NOMO-1 (cell line): Measurements from ENCODE around the gene KIF26B.

Source experiments
- DNase-seq, 2 experiments: peaks; one replicate each; lab custom pipeline; 2025; ENCODE audit not compliant: unreplicated experiment in 2 of 2; lab: John Stamatoyannopoulos, UW

Gene KIF26B

DNA sequence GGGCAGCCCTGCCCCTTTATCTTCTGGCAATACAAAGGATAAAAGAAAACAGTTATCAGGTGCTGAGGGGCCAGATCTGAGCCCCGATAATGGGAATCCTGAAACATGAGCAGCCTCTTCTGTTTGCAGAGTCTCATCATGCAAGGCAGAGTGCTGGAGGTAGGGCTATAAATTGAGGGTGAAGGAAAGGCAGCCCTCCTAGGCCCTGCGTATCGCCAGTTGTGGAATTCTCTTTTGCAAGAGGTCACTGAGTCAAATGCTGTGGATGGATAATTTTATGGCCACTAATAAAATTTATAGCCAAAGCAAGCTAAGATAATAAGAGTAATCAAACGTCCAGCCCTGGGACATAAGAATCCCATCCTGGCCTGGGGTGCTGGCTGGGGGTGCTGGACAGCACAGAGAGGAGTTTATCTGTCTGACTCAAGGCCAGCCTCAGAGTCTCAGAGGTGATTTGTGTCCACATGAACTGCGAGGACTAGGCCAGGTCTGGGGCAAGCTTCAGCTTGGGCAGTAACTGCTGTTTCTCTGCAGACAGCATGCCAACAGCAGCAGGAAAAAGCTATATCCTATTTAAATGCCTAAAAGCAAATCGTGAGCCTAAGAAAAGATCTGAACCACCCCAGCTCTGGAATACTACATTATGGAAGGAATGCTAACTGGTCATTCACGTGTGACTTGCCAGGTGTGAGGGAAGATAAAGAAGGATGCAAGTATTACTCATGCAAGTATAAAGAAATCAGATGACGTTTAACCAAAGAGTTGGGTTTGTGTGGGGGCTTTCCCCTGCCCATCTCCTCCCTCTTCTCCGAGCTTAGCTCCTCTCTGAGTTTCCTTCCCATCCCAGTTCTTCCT is 254.8 kb downstream of the KIF26B start:
- no peak for DNase-seq

DNA sequence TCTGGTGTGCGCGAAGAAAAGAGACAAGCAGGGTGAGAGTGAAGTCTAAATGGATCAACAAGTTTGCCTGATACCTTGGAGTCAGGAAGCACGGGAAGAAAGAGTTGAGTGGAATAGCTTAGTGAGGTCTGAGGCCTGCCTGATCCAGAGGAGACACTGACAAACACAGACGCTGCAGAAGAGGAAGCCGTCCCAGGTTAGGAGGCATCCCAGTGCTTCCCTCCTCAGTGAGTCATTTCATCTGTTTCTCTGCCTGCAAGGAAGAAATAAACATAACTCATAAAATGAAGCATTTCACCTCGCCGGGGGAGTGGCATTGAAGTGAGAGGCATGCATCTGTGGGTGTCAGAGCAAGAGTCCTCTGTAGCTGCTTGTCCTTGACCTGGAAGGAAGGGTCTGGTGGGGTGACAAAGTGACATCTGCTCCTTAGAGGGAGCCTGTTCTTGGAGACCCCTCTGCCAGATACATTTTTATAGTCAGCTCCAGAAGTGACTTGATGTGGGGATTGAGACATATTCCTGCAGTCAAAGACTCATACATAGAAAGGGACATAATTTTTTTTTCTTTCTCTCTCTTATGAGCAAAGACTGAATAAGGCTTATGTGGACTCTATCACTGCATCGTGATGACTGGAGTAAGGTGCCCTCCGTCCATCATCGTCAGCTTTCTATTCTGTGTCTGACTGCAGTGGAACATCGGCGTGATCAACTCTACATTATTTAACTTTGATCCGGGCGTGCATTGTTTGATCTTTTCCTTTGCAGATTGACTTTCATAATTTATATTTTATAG is 256.7 kb downstream of the KIF26B start:
- DNase-seq = no peak

DNA sequence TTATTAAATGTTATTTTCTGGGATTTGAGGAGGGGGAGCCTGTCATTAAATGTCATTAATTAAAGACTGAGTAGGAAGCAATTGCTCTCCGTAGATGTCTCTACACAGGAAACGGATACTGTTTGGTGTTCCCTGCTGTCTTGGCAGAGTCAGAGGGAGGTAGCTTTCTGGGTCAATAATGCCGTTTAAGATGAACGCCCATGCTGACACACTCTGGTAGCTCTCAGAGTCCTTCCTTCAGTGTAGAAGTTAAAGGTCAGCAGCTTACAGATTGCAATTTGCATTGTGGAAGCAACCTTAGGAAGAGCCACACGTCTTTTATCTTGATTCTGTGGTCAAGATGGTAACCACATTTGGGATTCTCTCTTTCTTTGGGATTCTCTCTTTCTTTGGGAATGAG is 257.5 kb downstream of the KIF26B start:
- DNase-seq = no peak

DNA sequence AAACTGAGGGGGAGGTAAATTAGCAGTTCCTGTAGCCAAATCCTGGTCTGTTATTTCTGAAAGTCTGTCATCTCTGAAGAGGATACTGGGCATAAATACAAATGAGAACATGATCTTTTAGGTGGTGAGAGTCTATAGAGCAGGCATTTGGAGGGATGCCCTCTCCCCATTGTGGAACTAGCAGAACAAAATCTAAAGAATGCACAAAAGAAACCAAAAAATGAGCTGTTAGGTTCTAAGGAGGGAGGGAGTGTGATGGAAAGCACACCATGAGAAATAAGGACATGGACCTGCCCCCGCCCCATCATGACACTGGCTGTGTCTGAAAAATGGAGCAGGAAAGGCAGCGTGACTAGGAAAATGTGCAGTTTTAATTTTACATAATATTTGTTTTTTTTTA is 262.0 kb downstream of the KIF26B start:
- no peak for DNase-seq

DNA sequence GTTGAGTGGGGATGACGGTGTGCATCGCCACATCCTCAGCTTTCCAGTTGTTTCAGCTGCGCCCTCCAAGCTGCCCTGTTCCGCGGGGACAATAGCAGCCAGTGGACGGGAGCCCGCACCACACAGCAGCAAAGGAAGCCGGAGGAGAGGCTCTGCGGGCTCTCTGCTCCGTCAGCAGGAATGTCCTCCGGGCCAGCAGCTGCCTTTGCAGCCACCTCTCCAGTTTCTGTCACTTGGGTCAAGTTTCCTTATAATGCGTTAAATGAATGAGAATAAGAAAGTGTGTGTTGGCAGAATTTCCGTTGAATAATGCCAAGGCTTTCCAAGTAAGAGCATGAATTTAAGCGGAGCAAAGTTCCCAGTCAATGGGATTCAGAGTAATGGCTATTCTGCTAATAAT is 263.3 kb downstream of the KIF26B start:
- DNase-seq = no peak

DNA sequence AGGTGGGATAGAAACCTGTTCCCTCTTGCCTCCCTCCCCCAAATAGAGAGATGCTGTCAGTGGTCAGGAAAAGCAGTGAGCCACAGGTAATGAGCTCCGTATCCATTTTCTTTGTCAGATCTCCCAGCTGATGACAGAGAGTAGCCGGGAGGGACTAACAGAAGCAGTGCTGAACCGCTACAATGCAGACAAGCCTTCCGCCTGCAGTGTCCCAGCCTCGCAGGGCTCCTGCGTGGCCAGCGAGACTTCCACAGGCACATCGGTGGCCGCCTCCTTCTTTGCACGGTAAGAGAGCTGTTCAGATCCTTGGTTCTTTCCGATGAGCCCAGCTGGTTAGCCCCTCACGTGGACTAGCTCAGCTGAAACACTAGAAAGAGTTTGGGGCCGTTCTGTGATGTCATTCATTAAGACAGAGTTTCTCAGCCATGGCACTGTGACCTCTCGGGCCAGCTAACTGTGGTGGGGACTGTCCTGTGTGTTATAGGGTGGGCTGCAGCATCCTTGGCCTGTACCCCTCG is 264.7 kb downstream of the KIF26B start:
- no peak for DNase-seq

DNA sequence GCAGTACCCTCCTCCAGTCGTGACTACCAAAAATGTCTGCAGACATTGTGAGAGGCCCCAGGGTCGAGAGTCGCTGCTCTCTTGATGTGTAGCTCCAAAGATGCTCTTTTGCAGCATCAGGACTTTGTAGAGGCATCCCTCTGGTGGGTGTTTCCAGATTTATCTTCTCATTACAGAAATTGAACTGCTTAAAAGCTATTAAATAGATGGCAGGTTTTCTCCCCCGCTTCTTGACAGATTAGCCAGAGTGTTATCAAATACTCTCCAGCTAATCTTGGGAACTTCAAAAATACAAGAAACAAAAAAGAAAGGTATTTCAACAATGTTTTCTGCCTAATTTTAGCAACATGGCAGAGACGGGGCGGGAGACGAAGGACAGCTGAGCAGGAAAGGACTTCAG is 265.2 kb downstream of the KIF26B start:
- DNase-seq = no peak

DNA sequence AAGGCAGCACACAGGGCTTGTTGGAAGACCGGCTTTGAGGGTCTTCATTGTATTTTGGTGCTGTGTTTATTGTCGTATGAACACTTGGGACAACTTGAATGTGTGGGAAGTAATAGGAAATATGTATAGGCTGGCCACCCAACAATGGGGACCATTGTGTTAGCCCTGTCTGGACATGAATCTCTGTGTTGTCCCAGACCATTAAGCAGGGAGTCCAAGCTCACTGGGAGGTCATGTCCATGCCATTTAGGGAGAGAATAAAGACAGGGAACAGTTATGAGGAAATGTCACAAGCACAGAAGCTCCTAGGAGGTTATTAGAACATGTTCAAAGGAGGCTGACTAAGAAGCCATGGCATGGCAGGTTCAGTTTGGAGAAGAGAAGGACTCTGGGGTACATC is 266.1 kb downstream of the KIF26B start:
- no peak for DNase-seq

DNA sequence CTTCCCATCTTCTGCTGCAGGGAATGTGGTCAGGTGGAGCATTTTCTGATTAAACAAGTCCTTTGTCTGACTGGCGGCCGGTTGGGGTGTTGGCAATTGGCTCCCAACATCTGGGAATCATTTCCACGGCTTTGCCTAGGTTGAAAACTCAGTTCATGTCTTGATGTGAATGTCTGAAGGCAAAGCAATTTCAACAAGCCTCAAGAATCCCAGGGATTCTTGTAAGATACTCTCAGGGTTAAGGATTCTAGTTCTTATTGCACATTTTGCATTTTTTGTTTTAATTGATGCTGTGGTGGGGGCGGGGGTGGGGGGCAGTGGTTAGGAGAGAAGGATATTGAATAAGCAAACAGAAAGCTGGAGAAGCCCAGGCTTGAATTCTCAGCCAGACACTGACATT is 273.9 kb downstream of the KIF26B start:
- DNase-seq = no peak

DNA sequence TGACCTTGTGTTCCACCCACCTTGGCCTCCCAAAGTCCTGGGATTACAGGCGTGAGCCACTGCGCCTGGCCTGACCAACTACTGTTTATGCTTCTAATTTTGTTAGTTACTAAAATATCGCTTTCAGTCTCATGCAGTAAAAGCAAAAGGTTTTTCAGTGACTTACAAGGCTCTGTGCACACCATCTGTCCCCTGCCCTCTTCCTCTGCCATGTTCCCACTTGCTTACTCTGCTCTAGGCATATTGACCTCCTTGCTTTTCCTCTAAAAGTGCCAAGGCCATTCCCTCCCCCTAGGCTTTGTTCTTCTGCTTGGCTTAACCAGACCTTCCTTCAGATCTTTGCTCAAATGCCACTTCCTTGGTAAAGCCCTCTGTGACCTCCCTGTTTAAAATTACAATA is 276.9 kb downstream of the KIF26B start:
- no peak for DNase-seq

DNA sequence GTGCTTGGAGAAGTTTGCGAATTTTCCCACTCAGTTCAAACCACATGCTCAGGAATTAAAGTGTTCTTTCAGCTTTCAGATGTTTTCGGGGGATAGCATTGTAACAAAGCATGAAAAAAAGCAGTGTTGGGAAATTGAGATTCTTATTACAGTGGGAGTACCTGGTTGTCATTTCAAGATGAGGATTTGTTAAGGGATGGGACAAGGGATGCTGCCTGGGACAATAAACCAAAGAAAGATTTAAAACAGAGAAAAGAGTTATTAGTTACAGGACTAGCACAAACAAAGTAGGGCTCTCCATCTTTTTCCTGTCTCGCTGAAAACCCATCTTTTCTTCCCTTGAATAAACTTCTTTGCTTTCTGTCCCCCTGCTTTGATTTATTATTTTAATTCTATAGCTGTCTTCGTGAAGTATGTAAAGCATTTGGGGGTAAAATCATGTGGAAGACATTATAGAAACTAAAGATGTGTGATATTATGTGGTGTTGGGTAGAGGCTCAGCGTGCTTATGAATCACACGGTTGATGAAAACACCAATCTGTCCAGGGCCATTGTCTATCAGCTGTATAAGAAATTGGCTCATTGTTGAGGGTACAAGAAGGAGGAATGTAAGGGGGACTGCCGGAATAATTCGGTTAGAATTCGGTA is 277.6 kb downstream of the KIF26B start:
- DNase-seq = no peak

DNA sequence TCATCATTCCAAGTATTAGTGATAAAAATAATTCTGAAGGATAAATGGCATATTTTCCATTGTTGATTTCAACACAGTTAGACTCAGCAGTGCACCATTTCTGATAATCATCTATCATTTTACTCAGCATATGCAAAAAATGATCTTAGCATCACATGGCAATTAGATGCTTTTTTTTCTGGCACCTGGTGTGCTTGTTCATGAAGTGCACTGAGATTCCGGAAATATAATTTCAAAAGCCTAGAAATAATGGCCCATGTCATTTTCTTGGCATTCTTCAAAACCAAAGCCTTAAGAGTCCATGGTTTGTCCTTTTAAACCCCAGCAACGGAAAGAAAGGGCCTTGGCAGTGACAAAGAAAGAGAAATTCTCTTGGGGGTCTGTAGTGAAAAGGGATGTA is 278.8 kb downstream of the KIF26B start:
- DNase-seq = no peak

DNA sequence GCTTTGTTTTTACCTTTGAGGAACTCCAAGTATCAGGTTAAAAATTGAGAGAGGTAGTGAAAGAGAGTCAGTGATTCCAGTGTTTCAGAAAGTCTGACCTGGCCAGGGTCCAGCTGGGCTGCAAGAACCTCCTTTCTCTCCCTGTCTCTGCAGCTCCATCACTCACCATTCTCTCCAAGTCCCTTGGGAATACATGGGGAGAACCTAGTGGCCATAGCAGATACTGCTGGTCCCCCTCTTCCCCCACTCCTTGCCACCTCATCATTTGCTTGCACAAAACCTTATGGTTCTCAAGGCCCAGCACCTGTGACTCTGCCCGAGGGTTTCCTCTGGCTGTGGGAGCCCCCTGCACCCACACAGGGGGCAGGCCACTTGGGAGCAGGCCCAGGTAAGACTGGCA is 279.5 kb downstream of the KIF26B start:
- no peak for DNase-seq

DNA sequence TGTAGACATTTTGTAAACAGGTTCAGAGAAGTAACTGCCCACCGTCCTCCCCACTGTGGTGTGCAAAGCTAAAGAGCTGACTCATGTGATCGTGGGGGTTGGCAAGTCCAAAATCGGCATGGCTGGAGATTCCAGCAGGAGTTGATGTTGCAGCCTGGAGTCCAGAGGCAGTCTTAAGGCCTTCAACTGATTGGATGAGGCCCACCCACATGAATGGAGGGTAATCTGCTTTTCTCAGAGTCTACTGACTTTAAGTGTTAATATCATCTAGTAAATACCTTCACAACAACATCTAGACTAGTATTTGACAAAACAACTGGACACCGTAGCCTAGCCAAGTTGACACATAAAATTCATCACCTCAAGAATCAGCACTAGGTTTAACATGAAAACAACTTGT is 281.6 kb downstream of the KIF26B start:
- DNase-seq = no peak

DNA sequence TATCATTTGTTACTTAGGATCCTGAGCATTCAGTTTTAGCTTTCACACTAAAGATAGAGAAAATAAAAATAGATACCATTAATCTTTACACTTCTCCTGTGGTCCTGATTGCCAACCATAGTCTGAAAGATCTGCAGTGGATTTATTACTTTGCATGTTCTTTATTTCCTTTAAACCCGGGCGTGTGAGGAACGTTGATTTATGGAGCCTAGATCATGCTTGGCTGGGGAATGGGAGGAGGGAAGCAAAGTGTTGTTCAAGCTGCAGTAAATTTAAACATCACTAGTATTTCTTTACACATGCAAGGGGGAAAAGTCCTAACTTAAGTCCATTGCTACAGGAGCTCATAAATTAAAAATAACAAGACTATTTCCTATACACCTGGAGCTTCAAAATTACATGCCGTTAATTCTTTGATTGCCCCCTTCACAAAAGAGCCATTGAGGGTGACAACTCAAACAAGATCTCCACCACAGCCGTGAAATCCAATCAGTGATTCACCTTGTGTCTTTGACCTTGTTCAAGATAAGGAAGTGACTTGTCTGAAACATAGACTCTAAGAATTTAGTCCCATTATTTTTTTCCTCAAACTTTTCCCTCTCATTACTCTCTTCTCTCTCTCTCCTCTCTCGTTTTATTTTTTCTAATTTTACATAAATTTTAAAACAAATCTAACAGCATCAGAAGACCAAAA is 282.7 kb downstream of the KIF26B start:
- DNase-seq = no peak

DNA sequence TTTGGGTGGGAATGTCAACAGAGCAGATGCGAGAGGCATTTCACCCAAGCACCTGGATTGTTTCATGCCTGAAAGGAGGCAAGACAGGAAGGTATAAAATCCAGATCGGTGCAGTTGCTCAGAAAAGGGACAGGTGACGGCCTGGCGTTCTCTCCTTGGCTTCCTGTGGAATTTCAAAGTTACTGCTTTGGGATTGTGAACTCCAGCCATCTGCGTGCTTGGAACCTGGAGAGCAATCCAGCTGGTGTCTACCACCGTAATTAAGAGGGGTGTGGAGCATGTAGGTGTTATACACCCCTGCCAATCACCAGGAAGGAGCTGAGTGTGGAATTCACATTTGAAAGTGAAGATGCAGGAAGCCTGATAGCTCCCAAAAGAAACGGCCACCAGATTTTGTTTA is 286.1 kb downstream of the KIF26B start:
- DNase-seq = no peak

DNA sequence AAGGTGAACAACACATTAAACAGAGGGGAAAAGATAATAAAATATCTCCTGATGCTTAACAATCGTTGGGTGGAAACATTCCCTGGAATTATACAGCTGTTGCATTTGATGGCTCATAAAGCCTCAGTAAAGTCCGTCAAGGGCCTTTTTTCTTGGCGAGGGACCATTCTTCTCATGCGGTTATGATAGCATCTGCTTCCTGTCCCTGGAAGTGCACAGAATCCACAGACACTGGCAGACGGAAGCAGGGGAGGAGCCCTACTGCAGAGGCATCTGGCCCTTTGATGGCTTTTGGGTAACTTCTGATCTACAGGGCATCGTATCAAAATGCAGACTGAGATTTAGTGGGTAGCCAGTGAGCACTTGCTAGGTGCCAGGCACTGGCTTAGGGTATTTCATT is 286.9 kb downstream of the KIF26B start:
- DNase-seq = no peak

DNA sequence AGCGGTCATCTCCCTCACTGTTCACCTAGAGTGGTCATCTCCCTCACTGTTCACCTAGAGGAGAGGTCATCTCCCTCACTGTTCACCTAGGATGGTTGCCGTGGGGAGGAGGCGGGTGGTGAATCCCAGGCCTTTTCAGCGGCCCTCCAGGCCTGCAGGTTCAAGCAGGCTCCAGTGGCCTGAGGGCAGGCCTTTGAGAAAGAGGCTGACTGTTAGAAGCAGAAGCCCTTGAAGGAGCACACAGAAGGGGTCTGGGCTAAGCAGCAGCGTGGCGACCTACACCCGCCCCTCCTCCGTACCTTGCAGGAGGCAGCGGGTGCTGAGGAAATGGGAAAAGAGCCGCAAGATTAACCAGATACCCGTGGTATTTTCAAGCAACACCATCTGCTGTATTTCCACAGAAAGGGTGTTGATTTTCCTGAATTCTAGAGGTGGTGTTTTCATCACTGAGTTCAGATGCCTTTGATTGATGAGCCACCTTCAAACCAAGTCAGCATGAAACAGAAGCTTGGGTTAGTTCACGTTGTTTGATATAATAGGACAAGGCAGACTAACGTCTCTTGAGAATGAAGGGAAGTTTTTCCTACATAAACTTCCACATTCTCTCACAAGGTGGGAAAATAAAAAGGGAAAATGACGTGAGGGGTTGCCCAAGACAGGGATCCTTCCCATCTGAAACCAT is 289.5 kb downstream of the KIF26B start:
- no peak for DNase-seq

DNA sequence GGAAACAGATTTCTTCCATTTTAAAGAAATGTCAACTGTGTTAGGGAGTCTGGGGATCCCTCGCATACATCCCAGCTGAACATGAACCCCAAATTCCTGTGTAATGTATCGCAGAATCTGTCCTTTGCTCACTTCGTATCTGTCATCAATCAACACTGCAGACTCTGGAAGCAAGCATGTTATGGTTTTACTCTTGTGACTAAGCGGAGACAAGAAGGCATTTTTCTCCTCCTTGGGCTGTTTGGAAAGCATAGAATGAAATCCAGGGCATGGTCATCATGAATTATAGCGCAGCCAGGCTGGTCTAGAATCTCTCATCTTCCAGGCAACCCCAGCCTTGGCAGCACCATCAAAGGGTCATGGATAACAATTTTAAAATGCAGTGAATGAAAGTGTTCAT is 290.2 kb downstream of the KIF26B start:
- no peak for DNase-seq

DNA sequence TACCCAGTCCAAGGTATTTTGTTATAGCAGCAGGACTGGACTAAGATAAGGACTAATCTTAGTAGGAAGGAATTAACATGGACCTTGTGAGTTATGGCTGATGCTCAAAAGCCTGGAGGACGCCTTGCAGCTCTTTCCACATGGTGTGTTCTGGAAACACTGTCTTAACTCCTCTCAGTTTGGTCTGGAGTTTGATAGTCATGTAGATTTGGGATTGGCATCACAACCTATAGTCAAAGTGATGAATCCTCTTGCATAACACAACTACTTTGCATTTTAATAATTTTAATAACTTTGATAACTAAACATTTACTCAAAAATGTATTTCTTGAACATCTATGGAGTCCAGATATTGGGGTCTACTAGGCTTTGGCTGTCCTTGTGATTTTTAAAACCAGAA is 293.7 kb downstream of the KIF26B start:
- DNase-seq = no peak
